Neural crest cell (in vitro differentiated cells): ENCODE measurements around the gene ASPSCR1. TPM values are rescaled to one million over a fixed set of nuclear protein-coding genes. Genes with fewer than 3 reads are reported as not detected.
"Not testable (repeated sequence)": the region's sequence is repeated elsewhere in the genome, so short reads cannot be mapped to it uniquely, and the experiment has no call there.

Experiments used
- DNase-seq: peaks from one replicate; pipeline ENCODE4 v3.0.0; 2021; ENCODE audit warnings: low read depth, mixed read lengths, low spot score
- H3K27ac Mint-ChIP-seq: one replicate; pipeline ENCODE4 v1.8.0; 2021; ENCODE audit warnings: mild to moderate bottlenecking, mixed read lengths; ENCODE audit not compliant: unreplicated experiment
- H3K27me3 Mint-ChIP-seq: 2 replicates; pipeline ENCODE4 v1.8.0; 2021; ENCODE audit warnings: low read depth, mild to moderate bottlenecking, mixed read lengths
- H3K36me3 Mint-ChIP-seq: 2 replicates; pipeline ENCODE4 v1.8.0; 2021; ENCODE audit warnings: low read depth, mild to moderate bottlenecking, mixed read lengths
- H3K4me1 Mint-ChIP-seq: 2 replicates; pipeline ENCODE4 v1.8.0; 2021; ENCODE audit warnings: mixed read lengths
- H3K4me3 Mint-ChIP-seq: one replicate; pipeline ENCODE4 v1.8.0; 2021; ENCODE audit warnings: mild to moderate bottlenecking, mixed read lengths
- H3K9me3 Mint-ChIP-seq: 2 replicates; pipeline ENCODE4 v1.8.0; 2021; ENCODE audit warnings: mixed read lengths
- total RNA-seq: library from RNA; stranded (reverse); gene quantifications from 2 replicates; pipeline ENCODE4 v1.2.1, GENCODE V29; 2021
- TF ChIP-seq, protein P1 (sequence below): fragments of 200-600 bp; sonication (generic); conservative IDR thresholded peaks from 2 replicates; pipeline ENCODE4 v1.5.0; 2021; ENCODE audit warnings: antibody characterized with exemption, mild to moderate bottlenecking

Gene ASPSCR1
- total RNA-seq, 1 donor from 2014 or later, result 51.9 TPM

- Mint-ChIP-seq H3K27me3 (no peaks in the 10 kb centered on the region), H3K9me3 (no peaks in the 10 kb centered on the region), H3K4me1 (peaks cover 10% of the 10 kb centered on the region), H3K36me3 (no peaks in the 10 kb centered on the region), H3K27ac (no peak overlapping the region), H3K4me3 (no peak overlapping the region)
- no peak for DNase-seq
- TF ChIP-seq, protein P1, sequence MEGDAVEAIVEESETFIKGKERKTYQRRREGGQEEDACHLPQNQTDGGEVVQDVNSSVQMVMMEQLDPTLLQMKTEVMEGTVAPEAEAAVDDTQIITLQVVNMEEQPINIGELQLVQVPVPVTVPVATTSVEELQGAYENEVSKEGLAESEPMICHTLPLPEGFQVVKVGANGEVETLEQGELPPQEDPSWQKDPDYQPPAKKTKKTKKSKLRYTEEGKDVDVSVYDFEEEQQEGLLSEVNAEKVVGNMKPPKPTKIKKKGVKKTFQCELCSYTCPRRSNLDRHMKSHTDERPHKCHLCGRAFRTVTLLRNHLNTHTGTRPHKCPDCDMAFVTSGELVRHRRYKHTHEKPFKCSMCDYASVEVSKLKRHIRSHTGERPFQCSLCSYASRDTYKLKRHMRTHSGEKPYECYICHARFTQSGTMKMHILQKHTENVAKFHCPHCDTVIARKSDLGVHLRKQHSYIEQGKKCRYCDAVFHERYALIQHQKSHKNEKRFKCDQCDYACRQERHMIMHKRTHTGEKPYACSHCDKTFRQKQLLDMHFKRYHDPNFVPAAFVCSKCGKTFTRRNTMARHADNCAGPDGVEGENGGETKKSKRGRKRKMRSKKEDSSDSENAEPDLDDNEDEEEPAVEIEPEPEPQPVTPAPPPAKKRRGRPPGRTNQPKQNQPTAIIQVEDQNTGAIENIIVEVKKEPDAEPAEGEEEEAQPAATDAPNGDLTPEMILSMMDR, result no peak
These were observed 28.6 kb upstream of the ASPSCR1 start for GRCh38 chr17:81948635-81949378.

- peaks cover 10% of the 10 kb centered on the region for H3K4me1 Mint-ChIP-seq
- no peaks in the 10 kb centered on the region for H3K36me3 Mint-ChIP-seq
These were observed 26.9 kb upstream of the ASPSCR1 start for GRCh38 chr17:81950501-81950900.

DNA sequence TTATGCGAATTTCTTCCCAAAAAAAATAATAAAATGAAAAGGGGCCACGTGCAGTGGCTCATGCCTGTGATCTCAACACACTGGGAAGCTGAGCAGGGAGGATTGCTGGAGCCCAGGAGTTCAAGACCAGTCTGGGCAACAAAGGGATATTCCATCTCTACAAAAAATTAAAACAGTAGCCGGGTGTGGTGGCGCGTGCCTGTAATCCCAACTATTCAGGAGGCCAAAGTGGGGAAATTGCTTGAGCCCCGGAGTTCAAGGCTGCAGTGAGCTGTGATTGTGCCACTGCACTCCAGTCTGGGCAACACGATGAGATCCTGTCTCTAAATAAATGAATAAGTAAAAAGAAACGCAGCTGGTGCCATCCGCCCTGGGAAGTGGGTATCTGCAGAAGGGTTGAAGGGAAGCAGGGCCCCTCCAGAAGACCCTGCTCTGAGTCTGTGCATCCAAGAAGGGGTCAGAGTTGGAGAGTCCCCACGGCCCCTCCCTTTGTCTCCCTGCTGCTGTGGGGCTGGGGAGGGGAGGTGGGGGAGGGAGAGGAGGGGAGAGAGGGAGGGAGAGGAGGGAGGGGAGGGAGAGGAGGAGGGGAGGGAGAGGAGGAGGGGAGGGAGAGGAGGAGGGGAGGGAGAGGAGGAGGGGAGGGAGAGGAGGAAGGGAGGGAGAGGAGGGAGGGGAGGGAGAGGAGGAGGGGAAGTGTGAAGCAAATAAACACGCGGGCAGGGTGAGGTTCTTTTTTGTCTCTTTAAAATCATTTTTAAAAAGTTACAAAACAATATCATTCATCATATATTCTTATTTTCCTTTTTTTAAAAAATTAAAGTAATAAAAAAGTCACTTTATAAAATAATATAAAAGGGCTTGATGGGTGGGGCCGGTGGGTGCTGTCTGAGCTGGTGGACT is 25.4 kb upstream of the ASPSCR1 start:
- no peak overlapping the region for H3K4me3 Mint-ChIP-seq
- TF ChIP-seq, protein P1, result no peak
- no peak overlapping the region for H3K27ac Mint-ChIP-seq
- DNase-seq, result no peak
- peaks cover under 1% of the 10 kb centered on the region for H3K27me3 Mint-ChIP-seq
- H3K9me3 Mint-ChIP-seq, result no peaks in the 10 kb centered on the region
- no peaks in the 10 kb centered on the region for H3K36me3 Mint-ChIP-seq
- H3K4me1 Mint-ChIP-seq, result peaks cover 14% of the 10 kb centered on the region

More at GRCh38 chr17:81950501-81950900, 26.9 kb upstream of the ASPSCR1 start:
- Mint-ChIP-seq H3K27ac (no peak overlapping the region), H3K9me3 (no peaks in the 10 kb centered on the region), H3K27me3 (no peaks in the 10 kb centered on the region), H3K4me3 (no peak overlapping the region)
- DNase-seq, result no peak
- TF ChIP-seq, protein P1, result no peak

- H3K27ac Mint-ChIP-seq, result no peak overlapping the region
These were observed 24.6 kb upstream of the ASPSCR1 start for GRCh38 chr17:81952792-81953228.

DNA sequence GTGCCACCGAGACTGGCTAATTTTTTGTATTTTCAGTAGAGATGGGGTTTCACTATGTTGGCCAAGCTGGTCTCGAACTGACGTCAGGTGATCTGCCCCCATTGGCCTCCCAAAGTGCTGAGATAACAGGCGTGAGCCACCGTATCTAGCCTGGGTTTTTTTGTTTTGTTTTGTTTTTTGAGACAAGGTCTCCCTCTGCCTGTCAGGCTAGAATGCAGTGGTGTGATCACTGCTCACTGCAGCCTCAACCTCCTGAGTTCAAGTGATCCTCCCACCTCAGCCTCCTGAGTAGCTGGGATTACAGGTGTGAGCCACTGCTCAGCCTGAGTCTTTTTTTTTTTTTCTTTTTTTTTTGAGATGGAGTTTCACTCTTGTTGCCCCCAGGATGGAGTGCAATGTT is 24.0 kb upstream of the ASPSCR1 start:
- Mint-ChIP-seq H3K4me1 (peaks cover 14% of the 10 kb centered on the region), H3K4me3 (peak overlapping the region; percentile 9), H3K27me3 (peaks cover 13% of the 10 kb centered on the region)
- not testable (repeated sequence) for H3K9me3 Mint-ChIP-seq, DNase-seq, H3K36me3 Mint-ChIP-seq, H3K27ac Mint-ChIP-seq

More at GRCh38 chr17:81952792-81953228, 24.6 kb upstream of the ASPSCR1 start:
- TF ChIP-seq, protein P1, result no peak
- Mint-ChIP-seq H3K9me3 (no peaks in the 10 kb centered on the region), H3K4me3 (no peak overlapping the region), H3K4me1 (peaks cover 14% of the 10 kb centered on the region), H3K36me3 (no peaks in the 10 kb centered on the region), H3K27me3 (peaks cover 6% of the 10 kb centered on the region)
- DNase-seq, result no peak
